ENCODE results near the gene APBB2. TPM values are rescaled to one million over a fixed set of nuclear protein-coding genes. Genes with fewer than 3 reads are reported as not detected.
A peak's percentile ranks its signal among the peaks of the same experiment; 100 is the strongest.

The APBB2 gene
- total and polyA plus RNA-seq, 2 experiments from 2014 or later, result 35.8 to 74.8 TPM

GRCh38 chr4:40976343-40976742 is 238.0 kb downstream of the APBB2 start:
- H2AFZ ChIP-seq, result no peak overlapping the region
- DNase-seq (ENCODE audit: low spot score), result peak; percentile 89
- Mint-ChIP-seq H3K4me1 (no peaks in the 10 kb centered on the region), H3K27me3 (ENCODE audit: insufficient read depth, low read depth, poor library complexity) (peaks cover 1% of the 10 kb centered on the region), H3K9me3 (no peaks in the 10 kb centered on the region), H3K4me3 (no peak overlapping the region), H3K36me3 (ENCODE audit: low read depth) (no peaks in the 10 kb centered on the region), H3K27ac (no peak overlapping the region)
- H3K27ac ChIP-seq (ENCODE audit: low read depth), result no peak overlapping the region
- H3K9me2 ChIP-seq (ENCODE audit: insufficient read depth), result no peaks in the 10 kb centered on the region; the same call in 1 of the 2 replicates
- ATAC-seq, result peak; percentile 65
- TF ChIP-seq CTCF (conservative IDR thresholded peaks at IDR 0.05; ENCODE audit: low read depth in 2 of 2) (peak; percentile 58 to 91), CREB1 (CRISPR knock-in tag; IDR thresholded peaks at IDR 0.05; ENCODE audit: low read depth) (no peak)
- no peak overlapping the region for H3K4me3 ChIP-seq
- H3K4me1 ChIP-seq (ENCODE audit: insufficient read depth), result no peaks in the 10 kb centered on the region
- H3F3A ChIP-seq (replicated peaks; ENCODE audit: low read depth), result no peaks in the 10 kb centered on the region
- no peak overlapping the region for H3K4me2 ChIP-seq
- no peaks in the 10 kb centered on the region for H3K79me2 ChIP-seq (replicated peaks; ENCODE audit: insufficient read depth)
- no peaks in the 10 kb centered on the region for H3K27me3 ChIP-seq (ENCODE audit: insufficient read depth)
- no peaks in the 10 kb centered on the region for H4K20me1 ChIP-seq (replicated peaks; ENCODE audit: insufficient read depth)
- no peaks in the 10 kb centered on the region for H3K36me3 ChIP-seq (ENCODE audit: insufficient read depth)

- peaks cover 11% of the 10 kb centered on the region for H3K36me3 Mint-ChIP-seq (ENCODE audit: low read depth)
- H3K27me3 Mint-ChIP-seq (ENCODE audit: insufficient read depth, low read depth, poor library complexity), result peaks cover 1% of the 10 kb centered on the region
- Histone ChIP-seq H3K27ac (ENCODE audit: low read depth) (no peak overlapping the region), H2AFZ (no peak overlapping the region), H3K79me2 (replicated peaks; ENCODE audit: insufficient read depth) (no peaks in the 10 kb centered on the region), H4K20me1 (replicated peaks; ENCODE audit: insufficient read depth) (no peaks in the 10 kb centered on the region), H3K4me3 (no peak overlapping the region), H3K9me2 (ENCODE audit: insufficient read depth) (no peaks in the 10 kb centered on the region; the same call in 1 of the 2 replicates), H3K36me3 (ENCODE audit: insufficient read depth) (no peaks in the 10 kb centered on the region), H3K4me2 (no peak overlapping the region), H3K4me1 (ENCODE audit: insufficient read depth) (no peaks in the 10 kb centered on the region), H3F3A (replicated peaks; ENCODE audit: low read depth) (no peaks in the 10 kb centered on the region), H3K27me3 (ENCODE audit: insufficient read depth) (no peaks in the 10 kb centered on the region)
- DNase-seq (ENCODE audit: low spot score) (no peak), ATAC-seq (no peak)
- H3K9me3 Mint-ChIP-seq, result no peaks in the 10 kb centered on the region
- no peaks in the 10 kb centered on the region for H3K4me1 Mint-ChIP-seq
- no peak overlapping the region for H3K27ac Mint-ChIP-seq
- no peak overlapping the region for H3K4me3 Mint-ChIP-seq
- TF ChIP-seq NANOG (IDR thresholded peaks at IDR 0.05; ENCODE audit: borderline replicate concordance) (no peak), JUNB (IDR thresholded peaks at IDR 0.05; ENCODE audit: unreplicated experiment) (no peak), ZNF114 (CRISPR knock-in tag; IDR thresholded peaks at IDR 0.05) (no peak), ZNF462 (CRISPR knock-in tag; IDR thresholded peaks at IDR 0.05) (no peak), EZH2 (IDR thresholded peaks at IDR 0.05; ENCODE audit: low read depth, unreplicated experiment) (no peak)
- TF ChIP-seq, protein P1, sequence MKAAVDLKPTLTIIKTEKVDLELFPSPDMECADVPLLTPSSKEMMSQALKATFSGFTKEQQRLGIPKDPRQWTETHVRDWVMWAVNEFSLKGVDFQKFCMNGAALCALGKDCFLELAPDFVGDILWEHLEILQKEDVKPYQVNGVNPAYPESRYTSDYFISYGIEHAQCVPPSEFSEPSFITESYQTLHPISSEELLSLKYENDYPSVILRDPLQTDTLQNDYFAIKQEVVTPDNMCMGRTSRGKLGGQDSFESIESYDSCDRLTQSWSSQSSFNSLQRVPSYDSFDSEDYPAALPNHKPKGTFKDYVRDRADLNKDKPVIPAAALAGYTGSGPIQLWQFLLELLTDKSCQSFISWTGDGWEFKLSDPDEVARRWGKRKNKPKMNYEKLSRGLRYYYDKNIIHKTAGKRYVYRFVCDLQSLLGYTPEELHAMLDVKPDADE (IDR thresholded peaks at IDR 0.05), result no peak
- TF ChIP-seq, protein P2, sequence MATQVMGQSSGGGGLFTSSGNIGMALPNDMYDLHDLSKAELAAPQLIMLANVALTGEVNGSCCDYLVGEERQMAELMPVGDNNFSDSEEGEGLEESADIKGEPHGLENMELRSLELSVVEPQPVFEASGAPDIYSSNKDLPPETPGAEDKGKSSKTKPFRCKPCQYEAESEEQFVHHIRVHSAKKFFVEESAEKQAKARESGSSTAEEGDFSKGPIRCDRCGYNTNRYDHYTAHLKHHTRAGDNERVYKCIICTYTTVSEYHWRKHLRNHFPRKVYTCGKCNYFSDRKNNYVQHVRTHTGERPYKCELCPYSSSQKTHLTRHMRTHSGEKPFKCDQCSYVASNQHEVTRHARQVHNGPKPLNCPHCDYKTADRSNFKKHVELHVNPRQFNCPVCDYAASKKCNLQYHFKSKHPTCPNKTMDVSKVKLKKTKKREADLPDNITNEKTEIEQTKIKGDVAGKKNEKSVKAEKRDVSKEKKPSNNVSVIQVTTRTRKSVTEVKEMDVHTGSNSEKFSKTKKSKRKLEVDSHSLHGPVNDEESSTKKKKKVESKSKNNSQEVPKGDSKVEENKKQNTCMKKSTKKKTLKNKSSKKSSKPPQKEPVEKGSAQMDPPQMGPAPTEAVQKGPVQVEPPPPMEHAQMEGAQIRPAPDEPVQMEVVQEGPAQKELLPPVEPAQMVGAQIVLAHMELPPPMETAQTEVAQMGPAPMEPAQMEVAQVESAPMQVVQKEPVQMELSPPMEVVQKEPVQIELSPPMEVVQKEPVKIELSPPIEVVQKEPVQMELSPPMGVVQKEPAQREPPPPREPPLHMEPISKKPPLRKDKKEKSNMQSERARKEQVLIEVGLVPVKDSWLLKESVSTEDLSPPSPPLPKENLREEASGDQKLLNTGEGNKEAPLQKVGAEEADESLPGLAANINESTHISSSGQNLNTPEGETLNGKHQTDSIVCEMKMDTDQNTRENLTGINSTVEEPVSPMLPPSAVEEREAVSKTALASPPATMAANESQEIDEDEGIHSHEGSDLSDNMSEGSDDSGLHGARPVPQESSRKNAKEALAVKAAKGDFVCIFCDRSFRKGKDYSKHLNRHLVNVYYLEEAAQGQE (IDR thresholded peaks at IDR 0.05; ENCODE audit: unreplicated experiment), result no peak
Observed at GRCh38 chr4:40972722-40973121, 241.6 kb downstream of the APBB2 start.
